Ovary (tissue), 3 donors: ENCODE data around the gene DCLRE1A.
A peak's percentile ranks its signal among the peaks of the same experiment; 100 is the strongest.

ENCODE experiments used
- POLR2A ChIP-seq: fragments of 450-650 bp; IDR thresholded peaks from one replicate; pipeline ENCODE4 v1.6.1; 2017; ENCODE audit warnings: antibody characterized with exemption, mild to moderate bottlenecking, moderate library complexity
- TF ChIP-seq, protein P1 (sequence below), 3 donors: fragments of 450-650 bp in 2 of 3; fragments of 200-600 bp in 1 of 3; IDR thresholded peaks; one replicate each; pipeline versions ENCODE4 v1.5.1 to v1.8.0; 2016 to 2022; ENCODE audit warnings: antibody characterized with exemption in 3 of 3, mild to moderate bottlenecking in 1 of 3
- donor health status: DM: no; HTN: no; CAD: no.

GRCh38 chr10:113854761-113855588 lies 1.1 kb upstream of the DCLRE1A start:
- TF ChIP-seq, protein P1, sequence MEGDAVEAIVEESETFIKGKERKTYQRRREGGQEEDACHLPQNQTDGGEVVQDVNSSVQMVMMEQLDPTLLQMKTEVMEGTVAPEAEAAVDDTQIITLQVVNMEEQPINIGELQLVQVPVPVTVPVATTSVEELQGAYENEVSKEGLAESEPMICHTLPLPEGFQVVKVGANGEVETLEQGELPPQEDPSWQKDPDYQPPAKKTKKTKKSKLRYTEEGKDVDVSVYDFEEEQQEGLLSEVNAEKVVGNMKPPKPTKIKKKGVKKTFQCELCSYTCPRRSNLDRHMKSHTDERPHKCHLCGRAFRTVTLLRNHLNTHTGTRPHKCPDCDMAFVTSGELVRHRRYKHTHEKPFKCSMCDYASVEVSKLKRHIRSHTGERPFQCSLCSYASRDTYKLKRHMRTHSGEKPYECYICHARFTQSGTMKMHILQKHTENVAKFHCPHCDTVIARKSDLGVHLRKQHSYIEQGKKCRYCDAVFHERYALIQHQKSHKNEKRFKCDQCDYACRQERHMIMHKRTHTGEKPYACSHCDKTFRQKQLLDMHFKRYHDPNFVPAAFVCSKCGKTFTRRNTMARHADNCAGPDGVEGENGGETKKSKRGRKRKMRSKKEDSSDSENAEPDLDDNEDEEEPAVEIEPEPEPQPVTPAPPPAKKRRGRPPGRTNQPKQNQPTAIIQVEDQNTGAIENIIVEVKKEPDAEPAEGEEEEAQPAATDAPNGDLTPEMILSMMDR (IDR thresholded peaks at IDR 0.05) = peak in 1 of 3 donors; percentile 21
- TF ChIP-seq POLR2A = no peak
